ENCODE measurements around the gene GLDN. TPM values are rescaled to one million over a fixed set of nuclear protein-coding genes. Genes with fewer than 3 reads are reported as not detected.

GLDN gene
- total and polyA plus RNA-seq, 2 experiments from 2014 or later, result 0.32 to 1.2 TPM

DNA sequence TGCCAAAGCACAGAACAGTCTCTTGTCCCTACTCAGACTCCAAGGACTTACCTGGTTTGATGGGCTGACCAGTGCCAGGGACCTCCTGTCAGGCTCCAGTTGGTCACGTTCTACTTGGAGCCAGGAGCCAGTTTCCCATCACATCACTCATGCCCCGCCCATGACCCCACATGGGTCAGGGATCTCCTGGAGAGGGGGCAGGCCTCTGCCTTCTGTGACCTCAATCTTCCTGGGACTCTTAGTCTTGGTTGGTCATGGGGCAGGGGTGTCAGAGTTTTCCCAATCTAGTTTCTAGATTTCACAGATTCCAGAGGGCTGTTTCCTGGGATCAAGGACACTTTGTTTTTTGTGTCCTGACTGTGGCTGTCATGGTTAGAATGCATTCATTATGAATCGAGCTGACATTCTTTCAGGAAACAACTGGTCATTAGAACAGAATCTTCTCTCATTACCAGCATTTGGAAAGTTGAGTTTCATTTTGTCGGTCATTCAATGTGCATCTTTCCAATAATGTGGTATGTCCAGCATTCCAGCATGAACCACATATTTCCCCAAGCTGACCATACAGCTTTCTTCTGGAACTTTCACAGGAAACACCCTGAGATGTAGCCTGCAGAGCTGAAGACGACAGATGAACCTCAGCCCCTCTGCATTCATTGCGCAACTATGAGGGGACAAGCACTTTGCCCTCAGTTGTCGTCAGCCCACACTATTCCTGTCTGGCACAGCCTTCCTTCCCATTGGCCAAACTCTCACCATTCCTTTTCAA is 22.9 kb upstream of the GLDN start:
- Histone ChIP-seq H3K79me2 (replicated peaks; ENCODE audit: insufficient read depth) (no peaks in the 10 kb centered on the region), H3F3A (replicated peaks; ENCODE audit: low read depth) (no peaks in the 10 kb centered on the region), H3K4me1 (ENCODE audit: insufficient read depth) (no peaks in the 10 kb centered on the region), H3K4me3 (no peak overlapping the region), H3K36me3 (ENCODE audit: insufficient read depth) (no peaks in the 10 kb centered on the region), H3K9me2 (ENCODE audit: insufficient read depth) (no peaks in the 10 kb centered on the region), H3K27ac (ENCODE audit: low read depth) (no peak overlapping the region), H3K27me3 (ENCODE audit: insufficient read depth) (no peaks in the 10 kb centered on the region), H4K20me1 (replicated peaks; ENCODE audit: insufficient read depth) (no peaks in the 10 kb centered on the region), H2AFZ (no peak overlapping the region), H3K4me2 (no peak overlapping the region)
- DNase-seq (ENCODE audit: low spot score) (no peak), ATAC-seq (no peak)
- Mint-ChIP-seq H3K4me1 (peaks cover 7% of the 10 kb centered on the region; the same call in 2 of the 3 replicates), H3K27ac (no peak overlapping the region), H3K27me3 (ENCODE audit: insufficient read depth, low read depth, poor library complexity) (peaks cover 4% of the 10 kb centered on the region), H3K9me3 (no peaks in the 10 kb centered on the region), H3K4me3 (no peak overlapping the region), H3K36me3 (ENCODE audit: low read depth) (no peaks in the 10 kb centered on the region)
- no peak for TF ChIP-seq EZH2phosphoT487 (IDR thresholded peaks at IDR 0.05; ENCODE audit: unreplicated experiment)

DNA sequence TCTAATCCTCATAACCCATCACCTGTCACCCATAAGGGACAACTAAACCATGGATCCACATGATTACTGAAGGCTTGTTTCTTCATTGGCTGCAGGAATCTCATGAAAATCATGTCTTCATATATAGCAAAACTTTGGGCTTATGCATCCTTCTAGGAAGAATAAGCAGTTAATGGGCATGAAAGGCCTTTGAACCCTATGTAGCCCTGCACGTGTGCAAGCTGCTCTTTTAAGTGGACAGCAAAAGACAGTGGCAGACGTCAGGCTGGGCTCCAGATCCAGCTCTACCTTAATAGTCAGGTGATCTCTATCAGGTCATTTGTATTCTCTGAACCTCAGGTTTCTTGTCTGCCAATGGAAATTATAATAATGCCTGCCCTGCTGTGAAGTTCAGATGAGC is 21.9 kb upstream of the GLDN start:
- Histone ChIP-seq H4K20me1 (replicated peaks; ENCODE audit: insufficient read depth) (no peaks in the 10 kb centered on the region), H2AFZ (no peak overlapping the region), H3K27ac (ENCODE audit: low read depth) (no peak overlapping the region), H3K4me3 (no peak overlapping the region), H3K27me3 (ENCODE audit: insufficient read depth) (no peaks in the 10 kb centered on the region), H3F3A (replicated peaks; ENCODE audit: low read depth) (no peaks in the 10 kb centered on the region), H3K36me3 (ENCODE audit: insufficient read depth) (no peaks in the 10 kb centered on the region), H3K9me2 (ENCODE audit: insufficient read depth) (no peaks in the 10 kb centered on the region), H3K79me2 (replicated peaks; ENCODE audit: insufficient read depth) (no peaks in the 10 kb centered on the region), H3K4me1 (ENCODE audit: insufficient read depth) (no peaks in the 10 kb centered on the region), H3K4me2 (no peak overlapping the region)
- Mint-ChIP-seq H3K27ac (no peak overlapping the region), H3K27me3 (ENCODE audit: insufficient read depth, low read depth, poor library complexity) (peaks cover 4% of the 10 kb centered on the region), H3K36me3 (ENCODE audit: low read depth) (no peaks in the 10 kb centered on the region), H3K4me1 (peaks cover 9% of the 10 kb centered on the region; the same call in 2 of the 3 replicates), H3K9me3 (no peaks in the 10 kb centered on the region), H3K4me3 (no peak overlapping the region)
- no peak for DNase-seq (ENCODE audit: low spot score)
- ATAC-seq, result no peak
- TF ChIP-seq EZH2 (IDR thresholded peaks at IDR 0.05; ENCODE audit: low read depth, unreplicated experiment) (no peak), ZNF114 (CRISPR knock-in tag; IDR thresholded peaks at IDR 0.05) (no peak), POLR2AphosphoS5 (IDR thresholded peaks at IDR 0.05; ENCODE audit: low read depth) (no peak)
- TF ChIP-seq, protein P1, sequence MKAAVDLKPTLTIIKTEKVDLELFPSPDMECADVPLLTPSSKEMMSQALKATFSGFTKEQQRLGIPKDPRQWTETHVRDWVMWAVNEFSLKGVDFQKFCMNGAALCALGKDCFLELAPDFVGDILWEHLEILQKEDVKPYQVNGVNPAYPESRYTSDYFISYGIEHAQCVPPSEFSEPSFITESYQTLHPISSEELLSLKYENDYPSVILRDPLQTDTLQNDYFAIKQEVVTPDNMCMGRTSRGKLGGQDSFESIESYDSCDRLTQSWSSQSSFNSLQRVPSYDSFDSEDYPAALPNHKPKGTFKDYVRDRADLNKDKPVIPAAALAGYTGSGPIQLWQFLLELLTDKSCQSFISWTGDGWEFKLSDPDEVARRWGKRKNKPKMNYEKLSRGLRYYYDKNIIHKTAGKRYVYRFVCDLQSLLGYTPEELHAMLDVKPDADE (IDR thresholded peaks at IDR 0.05), result no peak
- TF ChIP-seq, protein P2, sequence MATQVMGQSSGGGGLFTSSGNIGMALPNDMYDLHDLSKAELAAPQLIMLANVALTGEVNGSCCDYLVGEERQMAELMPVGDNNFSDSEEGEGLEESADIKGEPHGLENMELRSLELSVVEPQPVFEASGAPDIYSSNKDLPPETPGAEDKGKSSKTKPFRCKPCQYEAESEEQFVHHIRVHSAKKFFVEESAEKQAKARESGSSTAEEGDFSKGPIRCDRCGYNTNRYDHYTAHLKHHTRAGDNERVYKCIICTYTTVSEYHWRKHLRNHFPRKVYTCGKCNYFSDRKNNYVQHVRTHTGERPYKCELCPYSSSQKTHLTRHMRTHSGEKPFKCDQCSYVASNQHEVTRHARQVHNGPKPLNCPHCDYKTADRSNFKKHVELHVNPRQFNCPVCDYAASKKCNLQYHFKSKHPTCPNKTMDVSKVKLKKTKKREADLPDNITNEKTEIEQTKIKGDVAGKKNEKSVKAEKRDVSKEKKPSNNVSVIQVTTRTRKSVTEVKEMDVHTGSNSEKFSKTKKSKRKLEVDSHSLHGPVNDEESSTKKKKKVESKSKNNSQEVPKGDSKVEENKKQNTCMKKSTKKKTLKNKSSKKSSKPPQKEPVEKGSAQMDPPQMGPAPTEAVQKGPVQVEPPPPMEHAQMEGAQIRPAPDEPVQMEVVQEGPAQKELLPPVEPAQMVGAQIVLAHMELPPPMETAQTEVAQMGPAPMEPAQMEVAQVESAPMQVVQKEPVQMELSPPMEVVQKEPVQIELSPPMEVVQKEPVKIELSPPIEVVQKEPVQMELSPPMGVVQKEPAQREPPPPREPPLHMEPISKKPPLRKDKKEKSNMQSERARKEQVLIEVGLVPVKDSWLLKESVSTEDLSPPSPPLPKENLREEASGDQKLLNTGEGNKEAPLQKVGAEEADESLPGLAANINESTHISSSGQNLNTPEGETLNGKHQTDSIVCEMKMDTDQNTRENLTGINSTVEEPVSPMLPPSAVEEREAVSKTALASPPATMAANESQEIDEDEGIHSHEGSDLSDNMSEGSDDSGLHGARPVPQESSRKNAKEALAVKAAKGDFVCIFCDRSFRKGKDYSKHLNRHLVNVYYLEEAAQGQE (IDR thresholded peaks at IDR 0.05; ENCODE audit: unreplicated experiment), result no peak
- TF ChIP-seq, protein P3, sequence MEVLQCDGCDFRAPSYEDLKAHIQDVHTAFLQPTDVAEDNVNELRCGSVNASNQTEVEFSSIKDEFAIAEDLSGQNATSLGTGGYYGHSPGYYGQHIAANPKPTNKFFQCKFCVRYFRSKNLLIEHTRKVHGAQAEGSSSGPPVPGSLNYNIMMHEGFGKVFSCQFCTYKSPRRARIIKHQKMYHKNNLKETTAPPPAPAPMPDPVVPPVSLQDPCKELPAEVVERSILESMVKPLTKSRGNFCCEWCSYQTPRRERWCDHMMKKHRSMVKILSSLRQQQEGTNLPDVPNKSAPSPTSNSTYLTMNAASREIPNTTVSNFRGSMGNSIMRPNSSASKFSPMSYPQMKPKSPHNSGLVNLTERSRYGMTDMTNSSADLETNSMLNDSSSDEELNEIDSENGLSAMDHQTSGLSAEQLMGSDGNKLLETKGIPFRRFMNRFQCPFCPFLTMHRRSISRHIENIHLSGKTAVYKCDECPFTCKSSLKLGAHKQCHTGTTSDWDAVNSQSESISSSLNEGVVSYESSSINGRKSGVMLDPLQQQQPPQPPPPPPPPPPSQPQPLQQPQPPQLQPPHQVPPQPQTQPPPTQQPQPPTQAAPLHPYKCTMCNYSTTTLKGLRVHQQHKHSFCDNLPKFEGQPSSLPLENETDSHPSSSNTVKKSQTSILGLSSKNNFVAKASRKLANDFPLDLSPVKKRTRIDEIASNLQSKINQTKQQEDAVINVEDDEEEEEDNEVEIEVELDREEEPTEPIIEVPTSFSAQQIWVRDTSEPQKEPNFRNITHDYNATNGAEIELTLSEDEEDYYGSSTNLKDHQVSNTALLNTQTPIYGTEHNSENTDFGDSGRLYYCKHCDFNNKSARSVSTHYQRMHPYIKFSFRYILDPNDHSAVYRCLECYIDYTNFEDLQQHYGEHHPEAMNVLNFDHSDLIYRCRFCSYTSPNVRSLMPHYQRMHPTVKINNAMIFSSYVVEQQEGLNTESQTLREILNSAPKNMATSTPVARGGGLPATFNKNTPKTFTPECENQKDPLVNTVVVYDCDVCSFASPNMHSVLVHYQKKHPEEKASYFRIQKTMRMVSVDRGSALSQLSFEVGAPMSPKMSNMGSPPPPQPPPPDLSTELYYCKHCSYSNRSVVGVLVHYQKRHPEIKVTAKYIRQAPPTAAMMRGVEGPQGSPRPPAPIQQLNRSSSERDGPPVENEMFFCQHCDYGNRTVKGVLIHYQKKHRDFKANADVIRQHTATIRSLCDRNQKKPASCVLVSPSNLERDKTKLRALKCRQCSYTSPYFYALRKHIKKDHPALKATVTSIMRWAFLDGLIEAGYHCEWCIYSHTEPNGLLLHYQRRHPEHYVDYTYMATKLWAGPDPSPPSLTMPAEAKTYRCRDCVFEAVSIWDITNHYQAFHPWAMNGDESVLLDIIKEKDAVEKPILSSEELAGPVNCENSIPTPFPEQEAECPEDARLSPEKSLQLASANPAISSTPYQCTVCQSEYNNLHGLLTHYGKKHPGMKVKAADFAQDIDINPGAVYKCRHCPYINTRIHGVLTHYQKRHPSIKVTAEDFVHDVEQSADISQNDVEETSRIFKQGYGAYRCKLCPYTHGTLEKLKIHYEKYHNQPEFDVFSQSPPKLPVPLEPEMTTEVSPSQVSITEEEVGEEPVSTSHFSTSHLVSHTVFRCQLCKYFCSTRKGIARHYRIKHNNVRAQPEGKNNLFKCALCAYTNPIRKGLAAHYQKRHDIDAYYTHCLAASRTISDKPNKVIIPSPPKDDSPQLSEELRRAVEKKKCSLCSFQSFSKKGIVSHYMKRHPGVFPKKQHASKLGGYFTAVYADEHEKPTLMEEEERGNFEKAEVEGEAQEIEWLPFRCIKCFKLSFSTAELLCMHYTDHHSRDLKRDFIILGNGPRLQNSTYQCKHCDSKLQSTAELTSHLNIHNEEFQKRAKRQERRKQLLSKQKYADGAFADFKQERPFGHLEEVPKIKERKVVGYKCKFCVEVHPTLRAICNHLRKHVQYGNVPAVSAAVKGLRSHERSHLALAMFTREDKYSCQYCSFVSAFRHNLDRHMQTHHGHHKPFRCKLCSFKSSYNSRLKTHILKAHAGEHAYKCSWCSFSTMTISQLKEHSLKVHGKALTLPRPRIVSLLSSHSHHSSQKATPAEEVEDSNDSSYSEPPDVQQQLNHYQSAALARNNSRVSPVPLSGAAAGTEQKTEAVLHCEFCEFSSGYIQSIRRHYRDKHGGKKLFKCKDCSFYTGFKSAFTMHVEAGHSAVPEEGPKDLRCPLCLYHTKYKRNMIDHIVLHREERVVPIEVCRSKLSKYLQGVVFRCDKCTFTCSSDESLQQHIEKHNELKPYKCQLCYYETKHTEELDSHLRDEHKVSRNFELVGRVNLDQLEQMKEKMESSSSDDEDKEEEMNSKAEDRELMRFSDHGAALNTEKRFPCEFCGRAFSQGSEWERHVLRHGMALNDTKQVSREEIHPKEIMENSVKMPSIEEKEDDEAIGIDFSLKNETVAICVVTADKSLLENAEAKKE (CRISPR knock-in tag; IDR thresholded peaks at IDR 0.05), result no peak

Data from GM23338 (cell line).